ENCODE results near the gene SAMD11. TPM values are rescaled to one million over a fixed set of nuclear protein-coding genes. Genes with fewer than 3 reads are reported as not detected.

SAMD11 gene
- total RNA-seq, 1 donor from 2014 or later = 46.2 TPM

DNA sequence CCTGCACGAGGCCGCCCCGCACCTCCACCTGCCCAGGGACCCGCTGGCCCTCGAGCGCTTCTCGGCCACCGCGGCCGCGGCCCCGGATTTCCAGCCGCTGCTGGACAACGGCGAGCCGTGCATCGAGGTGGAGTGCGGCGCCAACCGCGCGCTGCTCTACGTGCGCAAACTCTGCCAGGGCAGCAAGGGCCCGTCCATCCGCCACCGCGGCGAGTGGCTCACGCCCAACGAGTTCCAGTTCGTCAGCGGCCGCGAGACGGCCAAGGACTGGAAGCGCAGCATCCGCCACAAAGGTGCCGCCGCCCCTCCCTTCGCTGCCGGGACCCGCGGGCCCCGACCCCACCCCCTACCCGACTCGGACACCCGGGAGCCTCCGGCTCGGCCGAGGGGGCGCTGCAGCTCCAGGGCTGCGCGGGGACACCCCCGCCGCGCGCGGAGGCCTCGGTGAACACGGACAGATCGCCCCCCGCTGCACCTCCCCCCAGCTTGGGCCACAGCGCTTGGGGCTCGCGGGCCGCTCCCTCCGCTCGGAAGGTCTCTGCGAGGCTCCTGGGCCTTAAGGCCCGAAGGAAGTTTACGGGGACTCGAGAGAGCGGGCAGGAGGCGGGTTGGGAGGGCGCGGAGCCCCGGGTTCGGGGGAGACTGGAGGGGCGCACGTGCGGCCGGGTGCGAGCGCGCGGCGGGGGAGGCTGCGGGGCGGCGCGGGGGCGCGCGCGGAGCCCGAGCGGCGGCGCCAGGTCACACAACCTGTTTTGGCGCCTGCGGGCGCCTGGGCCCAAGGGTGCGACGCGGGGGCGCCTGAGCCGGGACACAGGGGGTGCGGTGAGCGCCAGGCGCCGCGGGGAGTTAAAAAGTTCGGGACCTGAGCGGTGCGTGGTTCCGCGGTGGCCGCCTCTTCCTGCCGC, 1.2 kb downstream of the SAMD11 start:
- peak; percentile 71 for DNase-seq
- TF ChIP-seq, protein P1, sequence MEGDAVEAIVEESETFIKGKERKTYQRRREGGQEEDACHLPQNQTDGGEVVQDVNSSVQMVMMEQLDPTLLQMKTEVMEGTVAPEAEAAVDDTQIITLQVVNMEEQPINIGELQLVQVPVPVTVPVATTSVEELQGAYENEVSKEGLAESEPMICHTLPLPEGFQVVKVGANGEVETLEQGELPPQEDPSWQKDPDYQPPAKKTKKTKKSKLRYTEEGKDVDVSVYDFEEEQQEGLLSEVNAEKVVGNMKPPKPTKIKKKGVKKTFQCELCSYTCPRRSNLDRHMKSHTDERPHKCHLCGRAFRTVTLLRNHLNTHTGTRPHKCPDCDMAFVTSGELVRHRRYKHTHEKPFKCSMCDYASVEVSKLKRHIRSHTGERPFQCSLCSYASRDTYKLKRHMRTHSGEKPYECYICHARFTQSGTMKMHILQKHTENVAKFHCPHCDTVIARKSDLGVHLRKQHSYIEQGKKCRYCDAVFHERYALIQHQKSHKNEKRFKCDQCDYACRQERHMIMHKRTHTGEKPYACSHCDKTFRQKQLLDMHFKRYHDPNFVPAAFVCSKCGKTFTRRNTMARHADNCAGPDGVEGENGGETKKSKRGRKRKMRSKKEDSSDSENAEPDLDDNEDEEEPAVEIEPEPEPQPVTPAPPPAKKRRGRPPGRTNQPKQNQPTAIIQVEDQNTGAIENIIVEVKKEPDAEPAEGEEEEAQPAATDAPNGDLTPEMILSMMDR (IDR thresholded peaks at IDR 0.05; ENCODE audit: partially characterized antibody, unreplicated experiment) = no peak
- Mint-ChIP-seq H3K27me3 (ENCODE audit: unreplicated experiment) (peaks cover 21% of the 10 kb centered on the region), H3K27ac (ENCODE audit: unreplicated experiment) (no peak overlapping the region), H3K36me3 (ENCODE audit: unreplicated experiment) (peaks cover 3% of the 10 kb centered on the region), H3K9me3 (ENCODE audit: unreplicated experiment) (peaks cover 13% of the 10 kb centered on the region), H3K4me3 (ENCODE audit: unreplicated experiment) (peak overlapping the region; percentile 59), H3K4me1 (ENCODE audit: low read depth, unreplicated experiment) (peaks cover 24% of the 10 kb centered on the region)

DNA sequence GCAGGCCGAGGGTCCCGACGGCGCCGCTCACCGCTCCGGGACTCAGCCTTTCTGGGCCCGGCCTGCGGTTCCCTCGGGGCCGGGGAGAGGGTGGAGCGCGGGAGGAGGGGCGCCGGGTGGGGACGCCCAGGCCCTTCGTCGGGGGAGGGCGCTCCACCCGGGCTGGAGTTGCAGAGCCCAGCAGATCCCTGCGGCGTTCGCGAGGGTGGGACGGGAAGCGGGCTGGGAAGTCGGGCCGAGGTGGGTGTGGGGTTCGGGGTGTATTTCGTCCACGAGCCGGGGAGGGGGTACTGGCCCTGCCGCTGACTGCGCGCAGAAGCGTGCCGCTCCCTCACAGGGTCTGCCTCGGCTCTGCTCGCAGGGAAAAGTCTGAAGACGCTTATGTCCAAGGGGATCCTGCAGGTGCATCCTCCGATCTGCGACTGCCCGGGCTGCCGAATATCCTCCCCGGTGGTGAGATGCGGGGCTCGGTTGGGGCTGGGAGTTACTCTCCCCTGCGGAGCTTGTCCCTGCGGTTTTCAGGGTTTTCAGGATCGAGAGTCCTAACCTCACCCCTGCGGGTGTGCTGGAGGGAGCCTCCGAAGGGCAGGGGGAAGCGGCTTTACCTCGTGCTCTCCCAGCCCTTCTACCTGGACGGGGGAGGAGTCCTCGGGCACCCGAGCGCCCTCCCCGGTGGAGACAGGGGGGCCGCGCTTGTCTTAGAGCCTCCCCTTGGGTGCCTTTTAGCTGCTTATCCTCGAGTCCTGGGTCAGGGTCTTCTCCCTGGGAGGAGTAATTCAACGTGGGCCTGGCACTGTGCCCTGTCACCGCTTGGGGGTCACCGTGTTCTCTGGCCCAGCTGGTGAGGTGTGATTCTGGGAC, 2.1 kb downstream of the SAMD11 start:
- Mint-ChIP-seq H3K27me3 (ENCODE audit: unreplicated experiment) (peaks cover 18% of the 10 kb centered on the region), H3K9me3 (ENCODE audit: unreplicated experiment) (peaks cover 9% of the 10 kb centered on the region), H3K36me3 (ENCODE audit: unreplicated experiment) (peaks cover 3% of the 10 kb centered on the region), H3K27ac (ENCODE audit: unreplicated experiment) (no peak overlapping the region), H3K4me1 (ENCODE audit: low read depth, unreplicated experiment) (peaks cover 18% of the 10 kb centered on the region), H3K4me3 (ENCODE audit: unreplicated experiment) (peak overlapping the region; percentile 82)
- peak; percentile 67 for DNase-seq
- TF ChIP-seq, protein P1 (IDR thresholded peaks at IDR 0.05; ENCODE audit: partially characterized antibody, unreplicated experiment) = no peak

DNA sequence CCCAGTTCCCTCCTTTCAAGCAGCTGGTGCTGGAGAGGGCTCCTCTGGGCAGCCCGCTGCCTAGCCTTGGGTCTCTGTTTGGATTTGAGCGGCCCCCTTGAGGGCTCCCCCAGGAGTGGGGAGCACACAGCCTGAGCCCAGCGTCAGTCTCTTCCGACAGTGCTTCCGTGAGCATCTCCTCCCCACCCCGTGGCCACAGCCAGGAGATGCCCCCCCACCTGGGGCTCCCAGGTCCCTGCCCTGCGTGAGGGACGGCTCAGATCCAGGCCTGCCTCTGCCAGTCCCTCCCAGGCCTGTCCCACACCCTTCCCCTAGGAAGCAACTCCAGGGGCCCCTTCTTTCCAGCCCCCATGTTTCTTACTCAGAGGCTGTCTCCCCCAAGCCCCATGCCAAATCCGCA, 3.5 kb downstream of the SAMD11 start:
- H3K4me1 Mint-ChIP-seq (ENCODE audit: low read depth, unreplicated experiment) = peaks cover 22% of the 10 kb centered on the region
- H3K9me3 Mint-ChIP-seq (ENCODE audit: unreplicated experiment) = peaks cover 7% of the 10 kb centered on the region
- H3K4me3 Mint-ChIP-seq (ENCODE audit: unreplicated experiment) = no peak overlapping the region
- H3K27ac Mint-ChIP-seq (ENCODE audit: unreplicated experiment) = no peak overlapping the region
- H3K36me3 Mint-ChIP-seq (ENCODE audit: unreplicated experiment) = no peaks in the 10 kb centered on the region
- peaks cover 13% of the 10 kb centered on the region for H3K27me3 Mint-ChIP-seq (ENCODE audit: unreplicated experiment)
- no peak for DNase-seq
- TF ChIP-seq, protein P1 (IDR thresholded peaks at IDR 0.05; ENCODE audit: partially characterized antibody, unreplicated experiment) = no peak

DNA sequence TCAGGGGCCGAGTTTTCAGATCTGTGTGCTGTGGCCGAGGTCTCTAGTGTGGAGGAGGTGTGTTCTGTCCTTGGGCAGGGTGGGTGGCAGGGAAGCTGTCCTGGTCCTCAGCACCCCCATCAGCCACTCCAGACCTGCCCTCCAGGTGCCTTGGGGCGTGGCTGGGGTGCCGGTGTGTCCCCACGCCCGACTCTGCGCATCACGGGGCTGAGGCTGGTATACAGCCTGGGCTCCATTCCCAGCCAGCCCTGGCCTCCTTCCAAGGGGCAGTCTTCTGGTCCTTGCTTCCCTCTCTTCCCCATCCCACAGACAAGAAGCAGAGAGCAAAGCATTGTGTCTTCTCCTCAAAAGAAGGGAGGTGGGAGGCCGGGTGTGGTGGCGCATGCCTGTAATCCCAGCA, 4.0 kb downstream of the SAMD11 start:
- no peak for DNase-seq
- Mint-ChIP-seq H3K36me3 (ENCODE audit: unreplicated experiment) (no peaks in the 10 kb centered on the region), H3K27ac (ENCODE audit: unreplicated experiment) (no peak overlapping the region), H3K4me3 (ENCODE audit: unreplicated experiment) (no peak overlapping the region), H3K9me3 (ENCODE audit: unreplicated experiment) (peaks cover 9% of the 10 kb centered on the region), H3K27me3 (ENCODE audit: unreplicated experiment) (peaks cover 13% of the 10 kb centered on the region), H3K4me1 (ENCODE audit: low read depth, unreplicated experiment) (peaks cover 22% of the 10 kb centered on the region)
- TF ChIP-seq, protein P1 (IDR thresholded peaks at IDR 0.05; ENCODE audit: partially characterized antibody, unreplicated experiment) = no peak
